SK-N-SH (cell line): ENCODE results near the gene CCDC148. TPM values are rescaled to one million over a fixed set of nuclear protein-coding genes. Genes with fewer than 3 reads are reported as not detected.

ENCODE experiments used
- CTCF ChIA-PET: fragments of 300-600, 350-600 bp; formaldehyde crosslinking; extraction: SDS; loops from one replicate; lab custom pipeline; 2021; lab: Yijun Ruan, JAX
- POLR2A ChIA-PET: fragments of 350-600 bp; sonication (Branson Sonifier 250); formaldehyde crosslinking; extraction: SDS; loops from one replicate; lab custom pipeline; 2020; ENCODE audit warnings: antibody characterized with exemption, inconsistent platforms; lab: Yijun Ruan, JAX
- DNase-seq: peaks from one replicate; pipeline ENCODE4 v3.0.0; 2012
- H2AFZ ChIP-seq: fragments of 200-600 bp; sonication (generic); 2 replicates; pipeline ENCODE4 v1.8.1; 2016; ENCODE audit warnings: antibody characterized with exemption, mild to moderate bottlenecking, low read depth
- H3F3A ChIP-seq: fragments of 200-600 bp; sonication (generic); replicated peaks from 2 replicates; pipeline ENCODE3; 2016; ENCODE audit warnings: antibody characterized with exemption, mild to moderate bottlenecking; ENCODE audit not compliant: insufficient read depth
- H3K27ac ChIP-seq, 2 experiments: fragments of 200-500 bp in 1 of 2; fragments of 200-600 bp in 1 of 2; sonication (Bioruptor generic) in 1 of 2; sonication (generic), shearing (Covaris generic) in 1 of 2; 2 replicates each; pipeline versions ENCODE4 v1.5.1 to v1.6.1; 2014 to 2016; ENCODE audit warnings: low read depth in 2 of 2, inconsistent platforms in 1 of 2, low read length in 1 of 2, mild to moderate bottlenecking in 1 of 2, mixed read lengths in 1 of 2
- H3K27me3 ChIP-seq: fragments of 200-600 bp; sonication (generic), shearing (Covaris generic); 2 replicates; pipeline ENCODE4 v1.6.1; 2016; ENCODE audit warnings: mixed run types; ENCODE audit not compliant: insufficient read depth
- H3K36me3 ChIP-seq, 2 experiments: fragments of 200-500 bp in 1 of 2; fragments of 200-600 bp in 1 of 2; sonication (Bioruptor generic) in 1 of 2; sonication (generic) in 1 of 2; replicated peaks in 1 of 2; 2 replicates each; pipeline versions ENCODE3 to v1.5.1; 2014 to 2016; ENCODE audit warnings: low read length in 1 of 2, mild to moderate bottlenecking in 1 of 2; ENCODE audit not compliant: insufficient read depth in 2 of 2, control insufficient read depth in 1 of 2
- H3K4me1 ChIP-seq, 2 experiments: fragments of 200-500 bp in 1 of 2; fragments of 200-600 bp in 1 of 2; sonication (Bioruptor generic) in 1 of 2; sonication (generic), shearing (Covaris generic) in 1 of 2; 2 replicates each; pipeline versions ENCODE4 v1.5.1 to v1.6.1; 2014 to 2016; ENCODE audit warnings: low read depth in 1 of 2, low read length in 1 of 2, mixed run types in 1 of 2; ENCODE audit not compliant: insufficient read depth in 2 of 2, control insufficient read depth in 1 of 2
- H3K4me2 ChIP-seq: fragments of 200-600 bp; sonication (generic), shearing (Covaris generic); 2 replicates; pipeline ENCODE4 v1.6.1; 2017; ENCODE audit warnings: mixed run types
- H3K4me3 ChIP-seq, 2 experiments: fragments of 200-500 bp in 1 of 2; fragments of 200-600 bp in 1 of 2; sonication (Bioruptor generic) in 1 of 2; sonication (generic), shearing (Covaris generic) in 1 of 2; 2 replicates each; pipeline versions ENCODE4 v1.5.1 to v1.8.1; 2014 to 2016; ENCODE audit warnings: low read depth in 2 of 2, inconsistent platforms in 1 of 2, low read length in 1 of 2, mild to moderate bottlenecking in 1 of 2, mixed read lengths in 1 of 2, moderate library complexity in 1 of 2
- H3K79me2 ChIP-seq: fragments of 200-600 bp; sonication (generic); 2 replicates; pipeline ENCODE4 v1.8.1; 2017; ENCODE audit warnings: mild to moderate bottlenecking; ENCODE audit not compliant: insufficient read depth
- H3K9ac ChIP-seq: fragments of 200-600 bp; sonication (generic); 2 replicates; pipeline ENCODE4 v1.6.1; 2017; ENCODE audit warnings: mixed run types
- H3K9me2 ChIP-seq: fragments of 200-600 bp; sonication (generic); 2 replicates; pipeline ENCODE4 v1.6.1; 2017; ENCODE audit warnings: mixed run types
- H3K9me3 ChIP-seq: fragments of 200-600 bp; sonication (generic); 2 replicates; pipeline ENCODE4 v1.6.1; 2017; ENCODE audit warnings: mixed run types, mild to moderate bottlenecking, moderate library complexity
- H4K20me1 ChIP-seq: fragments of 200-600 bp; sonication (generic); 2 replicates; pipeline ENCODE4 v1.6.1; 2017; ENCODE audit warnings: mild to moderate bottlenecking, mixed run types; ENCODE audit not compliant: insufficient read depth
- FOXJ3 ChIP-seq: sonication (generic); formaldehyde crosslinking; IDR thresholded peaks from 2 replicates; pipeline ENCODE4 v1.5.1; 2020; ENCODE audit warnings: mild to moderate bottlenecking, missing genetic modification reagents
- GATA2 ChIP-seq: sonication (generic); formaldehyde crosslinking; IDR thresholded peaks from 2 replicates; pipeline ENCODE4 v1.5.0; 2020; ENCODE audit warnings: mild to moderate bottlenecking, missing genetic modification reagents
- NRF1 ChIP-seq: IDR thresholded peaks from 2 replicates; pipeline ENCODE4 v1.6.1; 2012; ENCODE audit warnings: low read depth, mild to moderate bottlenecking, low read length
- RCOR1 ChIP-seq: fragments of 150-350 bp; IDR thresholded peaks from 2 replicates; pipeline ENCODE4 v1.6.1; 2017; ENCODE audit warnings: antibody characterized with exemption, low read length
- RXRA ChIP-seq: IDR thresholded peaks from 2 replicates; pipeline ENCODE4 v1.4.0; 2012; ENCODE audit warnings: low read depth, mild to moderate bottlenecking, borderline replicate concordance
- TCF12 ChIP-seq: IDR thresholded peaks from 2 replicates; pipeline ENCODE4 v1.4.0; 2012
- TEAD4 ChIP-seq: IDR thresholded peaks from 2 replicates; pipeline ENCODE4 v1.4.0; 2012; ENCODE audit warnings: mild to moderate bottlenecking, borderline replicate concordance; ENCODE audit not compliant: insufficient read depth
- WGBS: methylation state at CpG from one replicate; pipeline ENCODE4 v1.1.6; 2017; ENCODE audit warnings: low lambda C conversion rate; 5-methylcytosine and 5-hydroxymethylcytosine counted together
- polyA plus RNA-seq, 3 experiments: library from polyadenylated mRNA; depleted of rRNA; stranded (reverse); fragments of >200 nt; gene quantifications; 2 replicates each; pipeline ENCODE4 v1.2.3, GENCODE V29; 2012
- TF ChIP-seq, protein P1 (sequence below): IDR thresholded peaks from 2 replicates; pipeline ENCODE4 v1.4.0; 2012; ENCODE audit warnings: low read depth, borderline replicate concordance
- TF ChIP-seq, protein P2 (sequence below): fragments of 200-600 bp; sonication (generic); IDR thresholded peaks from 2 replicates; pipeline ENCODE4 v1.6.1; 2017; ENCODE audit warnings: antibody characterized with exemption, mild to moderate bottlenecking, moderate library complexity
- TF ChIP-seq, protein P3 (sequence below): IDR thresholded peaks from 2 replicates; pipeline ENCODE4 v1.4.0; 2012; ENCODE audit warnings: low read depth, borderline replicate concordance

CCDC148 gene
- polyA plus RNA-seq, 1 of the 3 experiments (the other 2 are of a cell fraction): 0.18 TPM

DNA sequence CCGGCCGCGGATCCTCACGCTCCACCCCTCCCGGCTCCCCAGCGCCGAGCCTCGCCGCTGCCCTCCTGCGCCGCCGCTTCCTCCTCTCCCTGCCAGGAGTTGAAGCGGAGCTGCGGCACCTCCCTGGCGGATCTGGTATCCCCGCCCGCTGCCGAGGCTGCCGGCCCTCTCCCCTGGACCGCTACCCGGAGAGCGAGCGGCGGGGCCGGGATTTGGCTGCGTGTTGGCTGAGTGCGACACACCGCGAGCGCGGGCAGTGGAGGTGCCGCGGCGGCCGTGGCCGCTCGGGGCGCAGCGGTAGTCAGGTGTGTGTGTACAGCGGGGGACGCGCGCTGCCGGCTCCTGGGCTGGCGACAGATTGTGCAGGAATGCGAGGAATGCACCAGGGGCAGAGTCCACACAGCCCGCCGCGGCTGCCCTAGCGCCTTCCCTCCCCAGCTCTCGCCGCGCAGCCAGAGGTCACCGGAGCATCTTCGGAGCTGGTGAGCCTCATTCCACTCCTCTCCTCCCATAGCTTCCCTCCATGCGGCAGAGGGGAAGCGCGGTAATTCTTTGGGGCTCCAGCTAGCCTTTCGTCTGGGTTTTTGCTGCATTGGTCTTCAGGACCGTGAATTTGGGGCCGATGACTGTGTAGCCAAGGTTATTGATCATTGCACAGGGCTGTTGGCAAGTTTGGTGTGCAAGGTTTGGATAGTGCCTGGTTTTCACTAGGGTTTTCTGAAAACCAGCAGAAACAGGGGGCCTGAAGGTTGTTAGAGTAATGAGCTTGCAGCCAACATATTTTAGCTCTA is 1.5 kb upstream of the CCDC148 start:
- Histone ChIP-seq H3K4me1 (peaks cover 15 to 23% of the 10 kb centered on the region in 2 experiments; a peak in 3 of 4 replicates), H3K27me3 (no peaks in the 10 kb centered on the region), H3K4me2 (peak overlapping the region; percentile 82), H3K9me3 (no peaks in the 10 kb centered on the region), H2AFZ (peak overlapping the region; percentile 66), H3K36me3 (no peaks in the 10 kb centered on the region), H3K9ac (peak overlapping the region; percentile 81), H3F3A (peaks cover 9% of the 10 kb centered on the region), H4K20me1 (peaks cover 13% of the 10 kb centered on the region; the same call in 1 of the 2 replicates), H3K4me3 (peak overlapping the region; percentile 76 to 77), H3K27ac (peak overlapping the region; percentile 72 to 87), H3K9me2 (no peaks in the 10 kb centered on the region), H3K79me2 (peaks cover 50% of the 10 kb centered on the region)
- ChIA-PET CTCF (interaction anchor here (0.6 to 7.4 kb wide), 17 partner anchors 8 to 434 kb away, joined by 3 to 61 read pairs (median 3); no protein-coding TSS in a partner anchor), POLR2A (no interaction called here)
- TF ChIP-seq TCF12: peak; percentile 20; the same call in 1 of the 2 replicates
- TF ChIP-seq FOXJ3 (CRISPR knock-in tag): 0 out of 2 replicates have a peak, but pooled peaks have one; percentile 1
- TF ChIP-seq, protein P1, sequence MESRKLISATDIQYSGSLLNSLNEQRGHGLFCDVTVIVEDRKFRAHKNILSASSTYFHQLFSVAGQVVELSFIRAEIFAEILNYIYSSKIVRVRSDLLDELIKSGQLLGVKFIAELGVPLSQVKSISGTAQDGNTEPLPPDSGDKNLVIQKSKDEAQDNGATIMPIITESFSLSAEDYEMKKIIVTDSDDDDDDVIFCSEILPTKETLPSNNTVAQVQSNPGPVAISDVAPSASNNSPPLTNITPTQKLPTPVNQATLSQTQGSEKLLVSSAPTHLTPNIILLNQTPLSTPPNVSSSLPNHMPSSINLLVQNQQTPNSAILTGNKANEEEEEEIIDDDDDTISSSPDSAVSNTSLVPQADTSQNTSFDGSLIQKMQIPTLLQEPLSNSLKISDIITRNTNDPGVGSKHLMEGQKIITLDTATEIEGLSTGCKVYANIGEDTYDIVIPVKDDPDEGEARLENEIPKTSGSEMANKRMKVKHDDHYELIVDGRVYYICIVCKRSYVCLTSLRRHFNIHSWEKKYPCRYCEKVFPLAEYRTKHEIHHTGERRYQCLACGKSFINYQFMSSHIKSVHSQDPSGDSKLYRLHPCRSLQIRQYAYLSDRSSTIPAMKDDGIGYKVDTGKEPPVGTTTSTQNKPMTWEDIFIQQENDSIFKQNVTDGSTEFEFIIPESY: no peak
- no peak for TF ChIP-seq GATA2
- TF ChIP-seq, protein P2, sequence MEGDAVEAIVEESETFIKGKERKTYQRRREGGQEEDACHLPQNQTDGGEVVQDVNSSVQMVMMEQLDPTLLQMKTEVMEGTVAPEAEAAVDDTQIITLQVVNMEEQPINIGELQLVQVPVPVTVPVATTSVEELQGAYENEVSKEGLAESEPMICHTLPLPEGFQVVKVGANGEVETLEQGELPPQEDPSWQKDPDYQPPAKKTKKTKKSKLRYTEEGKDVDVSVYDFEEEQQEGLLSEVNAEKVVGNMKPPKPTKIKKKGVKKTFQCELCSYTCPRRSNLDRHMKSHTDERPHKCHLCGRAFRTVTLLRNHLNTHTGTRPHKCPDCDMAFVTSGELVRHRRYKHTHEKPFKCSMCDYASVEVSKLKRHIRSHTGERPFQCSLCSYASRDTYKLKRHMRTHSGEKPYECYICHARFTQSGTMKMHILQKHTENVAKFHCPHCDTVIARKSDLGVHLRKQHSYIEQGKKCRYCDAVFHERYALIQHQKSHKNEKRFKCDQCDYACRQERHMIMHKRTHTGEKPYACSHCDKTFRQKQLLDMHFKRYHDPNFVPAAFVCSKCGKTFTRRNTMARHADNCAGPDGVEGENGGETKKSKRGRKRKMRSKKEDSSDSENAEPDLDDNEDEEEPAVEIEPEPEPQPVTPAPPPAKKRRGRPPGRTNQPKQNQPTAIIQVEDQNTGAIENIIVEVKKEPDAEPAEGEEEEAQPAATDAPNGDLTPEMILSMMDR: peak; percentile 40
- peak; percentile 53; the same call in 1 of the 2 replicates for TF ChIP-seq RCOR1
- peak; percentile 89 for TF ChIP-seq TEAD4
- TF ChIP-seq, protein P3, sequence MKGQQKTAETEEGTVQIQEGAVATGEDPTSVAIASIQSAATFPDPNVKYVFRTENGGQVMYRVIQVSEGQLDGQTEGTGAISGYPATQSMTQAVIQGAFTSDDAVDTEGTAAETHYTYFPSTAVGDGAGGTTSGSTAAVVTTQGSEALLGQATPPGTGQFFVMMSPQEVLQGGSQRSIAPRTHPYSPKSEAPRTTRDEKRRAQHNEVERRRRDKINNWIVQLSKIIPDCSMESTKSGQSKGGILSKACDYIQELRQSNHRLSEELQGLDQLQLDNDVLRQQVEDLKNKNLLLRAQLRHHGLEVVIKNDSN: 0 out of 2 replicates have a peak, but pooled peaks have one; percentile 13
- TF ChIP-seq RXRA: no peak
- TF ChIP-seq NRF1: peak; percentile 4; the same call in 1 of the 2 replicates
- WGBS: 2% methylated on average over 40 of the region's 61 CpGs
- peak; percentile 82 for DNase-seq
